Measurements from ENCODE around the gene LEMD2.

The LEMD2 gene

GRCh38 chr6:33738153-33738552 lies 50.8 kb downstream of the LEMD2 start:
- no peak overlapping the region for H3K27ac ChIP-seq
- DNase-seq (ENCODE audit: low spot score), result no peak
- no peak for TF ChIP-seq CTCF (IDR thresholded peaks at IDR 0.05)
- no peak overlapping the region for H3K4me3 ChIP-seq

GRCh38 chr6:33737267-33738026 lies 51.5 kb downstream of the LEMD2 start:
- H3K4me3 ChIP-seq, result no peak overlapping the region
- DNase-seq (ENCODE audit: low spot score), result no peak
- TF ChIP-seq CTCF (IDR thresholded peaks at IDR 0.05), result no peak
- H3K27ac ChIP-seq, result peak overlapping the region in 1 of 2 donors; percentile 68

DNA sequence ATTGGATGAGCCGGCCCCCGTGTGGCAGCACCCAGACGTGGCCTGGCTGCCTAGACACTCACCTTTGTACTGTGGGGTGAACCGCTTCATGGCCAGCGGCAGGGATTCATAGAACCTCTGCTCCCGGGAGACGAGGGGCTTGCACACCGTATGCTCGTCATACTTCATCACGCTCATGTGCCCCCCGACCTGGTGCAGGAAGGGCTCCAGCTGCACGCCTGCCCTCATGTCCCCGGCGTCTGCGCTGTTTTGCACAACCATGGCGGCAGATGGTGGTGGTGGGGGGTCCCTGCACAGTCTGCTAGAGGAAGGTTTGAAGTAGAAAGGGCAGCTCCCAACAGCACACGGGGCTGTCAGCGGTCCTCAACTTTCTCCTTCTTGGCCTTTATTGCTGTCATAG lies 53.7 kb downstream of the LEMD2 start:
- Histone ChIP-seq H3K4me3 (no peak overlapping the region), H3K27ac (no peak overlapping the region)
- no peak for DNase-seq (ENCODE audit: low spot score)
- TF ChIP-seq CTCF (IDR thresholded peaks at IDR 0.05), result no peak

GRCh38 chr6:33733709-33734007 lies 55.3 kb downstream of the LEMD2 start:
- Histone ChIP-seq H3K4me3 (no peak overlapping the region), H3K27ac (no peak overlapping the region)
- no peak for DNase-seq (ENCODE audit: low spot score)
- TF ChIP-seq CTCF (IDR thresholded peaks at IDR 0.05), result no peak

DNA sequence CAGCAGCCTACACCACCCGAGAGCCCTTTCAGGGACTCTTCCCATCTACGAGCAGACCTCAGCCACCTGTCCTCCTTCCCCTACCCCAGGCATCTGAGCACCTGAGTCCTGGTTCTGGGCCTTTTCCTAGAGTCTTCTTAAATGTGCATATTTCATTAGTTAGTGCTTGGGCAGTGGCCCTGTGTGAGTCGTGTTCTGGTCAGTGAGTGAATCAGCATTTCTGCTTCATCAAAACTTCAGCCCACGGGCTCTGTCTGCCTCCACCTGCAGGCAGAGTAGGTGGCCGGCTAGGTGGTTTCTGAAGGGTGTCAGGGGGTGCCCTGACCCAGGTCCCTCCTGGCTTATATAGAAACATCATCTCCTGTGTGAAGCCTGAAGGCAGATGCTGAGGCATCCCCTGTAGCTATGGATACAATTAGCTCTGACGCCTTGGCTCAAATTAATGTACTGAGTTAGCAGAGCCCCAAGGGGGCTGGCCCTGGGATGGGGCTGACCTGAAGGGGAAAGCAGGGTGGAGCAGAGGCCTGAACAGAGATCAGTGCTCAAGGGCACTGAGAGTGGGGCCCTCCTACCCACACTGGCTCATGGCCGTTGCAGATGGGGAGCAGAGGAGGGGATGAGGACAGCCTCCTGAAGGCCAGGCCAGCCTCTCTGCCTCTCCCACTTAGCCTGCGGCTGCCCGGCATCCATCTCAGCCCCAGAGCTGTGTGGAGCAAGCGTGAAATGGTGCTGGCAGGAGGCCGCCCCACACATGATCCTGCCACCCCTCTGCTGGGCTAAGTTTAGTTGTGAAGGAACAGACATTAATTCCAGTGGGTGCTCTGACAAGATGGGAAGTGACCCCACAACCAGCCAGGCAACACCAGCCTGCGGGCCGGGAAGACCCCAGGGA lies 55.9 kb downstream of the LEMD2 start:
- Histone ChIP-seq H3K4me3 (no peak overlapping the region), H3K27ac (no peak overlapping the region)
- no peak for DNase-seq (ENCODE audit: low spot score)
- TF ChIP-seq CTCF (IDR thresholded peaks at IDR 0.05), result no peak

- TF ChIP-seq CTCF (IDR thresholded peaks at IDR 0.05), result no peak
- H3K4me3 ChIP-seq, result no peak overlapping the region
- H3K27ac ChIP-seq, result no peak overlapping the region
- no peak for DNase-seq (ENCODE audit: low spot score)
Measured at GRCh38 chr6:33732385-33732784, 56.5 kb downstream of the LEMD2 start.

Data from coronary artery (tissue), 2 donors.